Measurements from ENCODE around the gene PPP3CA.

Gene PPP3CA

GRCh38 chr4:101309925-101310324 is 37.4 kb downstream of the PPP3CA start:
- FAIRE-seq (no peak), DNase-seq (ENCODE audit: insufficient read length, low spot score) (no peak)
- TF ChIP-seq TAF1 (IDR thresholded peaks at IDR 0.05; ENCODE audit: low read depth, low read length) (no peak), POLR2AphosphoS5 (IDR thresholded peaks at IDR 0.05; ENCODE audit: low read depth, low read length) (no peak)

- FAIRE-seq, result no peak
- TF ChIP-seq PAX5 (IDR thresholded peaks at IDR 0.05; ENCODE audit: insufficient read depth, low read length, severe bottlenecking), result no peak
- no peak for TF ChIP-seq POLR2AphosphoS5 (IDR thresholded peaks at IDR 0.05; ENCODE audit: low read depth, low read length)
- no peak for TF ChIP-seq TAF1 (IDR thresholded peaks at IDR 0.05; ENCODE audit: low read depth, low read length)
- TF ChIP-seq POLR2A (IDR thresholded peaks at IDR 0.05; ENCODE audit: low read depth, low read length), result no peak
- TF ChIP-seq POU2F2 (IDR thresholded peaks at IDR 0.05; ENCODE audit: low read depth, low read length), result no peak
- no peak for TF ChIP-seq SPI1 (IDR thresholded peaks at IDR 0.05; ENCODE audit: low read depth, low read length)
These were observed 39.4 kb downstream of the PPP3CA start for GRCh38 chr4:101307899-101308298.

GRCh38 chr4:101306764-101307615 is 40.3 kb downstream of the PPP3CA start:
- FAIRE-seq, result no peak
- no peak for TF ChIP-seq TAF1 (IDR thresholded peaks at IDR 0.05; ENCODE audit: low read depth, low read length)
- TF ChIP-seq SPI1 (IDR thresholded peaks at IDR 0.05; ENCODE audit: low read depth, low read length), result 0 out of 2 replicates have a peak, but pooled peaks have one; percentile 11
- no peak for TF ChIP-seq POLR2AphosphoS5 (IDR thresholded peaks at IDR 0.05; ENCODE audit: low read depth, low read length)
- TF ChIP-seq POLR2A (IDR thresholded peaks at IDR 0.05; ENCODE audit: low read depth, low read length), result no peak
- TF ChIP-seq POU2F2 (IDR thresholded peaks at IDR 0.05; ENCODE audit: low read depth, low read length), result no peak
- TF ChIP-seq PAX5 (IDR thresholded peaks at IDR 0.05; ENCODE audit: insufficient read depth, low read length, severe bottlenecking), result no peak
- no peak for DNase-seq (ENCODE audit: insufficient read length, low spot score)

More at GRCh38 chr4:101307899-101308298, 39.4 kb downstream of the PPP3CA start:
- no peak for DNase-seq (ENCODE audit: insufficient read length, low spot score)

GRCh38 chr4:101306225-101306624 is 41.1 kb downstream of the PPP3CA start:
- no peak for FAIRE-seq
- TF ChIP-seq POLR2A (IDR thresholded peaks at IDR 0.05; ENCODE audit: low read depth, low read length) (no peak), POLR2AphosphoS5 (IDR thresholded peaks at IDR 0.05; ENCODE audit: low read depth, low read length) (no peak), PAX5 (IDR thresholded peaks at IDR 0.05; ENCODE audit: insufficient read depth, low read length, severe bottlenecking) (no peak), SPI1 (IDR thresholded peaks at IDR 0.05; ENCODE audit: low read depth, low read length) (no peak), POU2F2 (IDR thresholded peaks at IDR 0.05; ENCODE audit: low read depth, low read length) (no peak)
- DNase-seq (ENCODE audit: insufficient read length, low spot score), result no peak

- FAIRE-seq (no peak), DNase-seq (ENCODE audit: insufficient read length, low spot score) (no peak)
These were observed 42.4 kb downstream of the PPP3CA start for GRCh38 chr4:101304916-101305315.

GRCh38 chr4:101299899-101300540 is 47.3 kb downstream of the PPP3CA start:
- DNase-seq (ENCODE audit: insufficient read length, low spot score), result no peak
- TF ChIP-seq SPI1 (IDR thresholded peaks at IDR 0.05; ENCODE audit: low read depth, low read length) (no peak), POLR2AphosphoS5 (IDR thresholded peaks at IDR 0.05; ENCODE audit: low read depth, low read length) (no peak), TAF1 (IDR thresholded peaks at IDR 0.05; ENCODE audit: low read depth, low read length) (no peak), POU2F2 (IDR thresholded peaks at IDR 0.05; ENCODE audit: low read depth, low read length) (no peak), PAX5 (IDR thresholded peaks at IDR 0.05; ENCODE audit: insufficient read depth, low read length, severe bottlenecking) (no peak), POLR2A (IDR thresholded peaks at IDR 0.05; ENCODE audit: low read depth, low read length) (no peak)
- FAIRE-seq, result peak; percentile 74

More at GRCh38 chr4:101304916-101305315, 42.4 kb downstream of the PPP3CA start:
- TF ChIP-seq PAX5 (IDR thresholded peaks at IDR 0.05; ENCODE audit: insufficient read depth, low read length, severe bottlenecking) (no peak), TAF1 (IDR thresholded peaks at IDR 0.05; ENCODE audit: low read depth, low read length) (no peak), POU2F2 (IDR thresholded peaks at IDR 0.05; ENCODE audit: low read depth, low read length) (no peak), POLR2AphosphoS5 (IDR thresholded peaks at IDR 0.05; ENCODE audit: low read depth, low read length) (no peak), SPI1 (IDR thresholded peaks at IDR 0.05; ENCODE audit: low read depth, low read length) (no peak), POLR2A (IDR thresholded peaks at IDR 0.05; ENCODE audit: low read depth, low read length) (no peak)

- TF ChIP-seq SPI1 (IDR thresholded peaks at IDR 0.05; ENCODE audit: low read depth, low read length) (no peak), POU2F2 (IDR thresholded peaks at IDR 0.05; ENCODE audit: low read depth, low read length) (no peak), POLR2A (IDR thresholded peaks at IDR 0.05; ENCODE audit: low read depth, low read length) (no peak), PAX5 (IDR thresholded peaks at IDR 0.05; ENCODE audit: insufficient read depth, low read length, severe bottlenecking) (no peak), POLR2AphosphoS5 (IDR thresholded peaks at IDR 0.05; ENCODE audit: low read depth, low read length) (no peak), TAF1 (IDR thresholded peaks at IDR 0.05; ENCODE audit: low read depth, low read length) (no peak)
- no peak for DNase-seq (ENCODE audit: insufficient read length, low spot score)
- FAIRE-seq, result no peak
These were observed 48.3 kb downstream of the PPP3CA start for GRCh38 chr4:101299021-101299420.

- DNase-seq (ENCODE audit: insufficient read length, low spot score) (no peak), FAIRE-seq (no peak)
- TF ChIP-seq POLR2A (IDR thresholded peaks at IDR 0.05; ENCODE audit: low read depth, low read length) (no peak), POLR2AphosphoS5 (IDR thresholded peaks at IDR 0.05; ENCODE audit: low read depth, low read length) (no peak), POU2F2 (IDR thresholded peaks at IDR 0.05; ENCODE audit: low read depth, low read length) (no peak), TAF1 (IDR thresholded peaks at IDR 0.05; ENCODE audit: low read depth, low read length) (no peak)
These were observed 51.6 kb downstream of the PPP3CA start for GRCh38 chr4:101295691-101296090.

GRCh38 chr4:101294597-101294996 is 52.7 kb downstream of the PPP3CA start:
- FAIRE-seq (no peak), DNase-seq (ENCODE audit: insufficient read length, low spot score) (no peak)
- TF ChIP-seq SPI1 (IDR thresholded peaks at IDR 0.05; ENCODE audit: low read depth, low read length) (no peak), POLR2A (IDR thresholded peaks at IDR 0.05; ENCODE audit: low read depth, low read length) (no peak), PAX5 (IDR thresholded peaks at IDR 0.05; ENCODE audit: insufficient read depth, low read length, severe bottlenecking) (no peak), TAF1 (IDR thresholded peaks at IDR 0.05; ENCODE audit: low read depth, low read length) (no peak), POU2F2 (IDR thresholded peaks at IDR 0.05; ENCODE audit: low read depth, low read length) (no peak), POLR2AphosphoS5 (IDR thresholded peaks at IDR 0.05; ENCODE audit: low read depth, low read length) (no peak)
